DOHH2 (cell line): ENCODE results near the gene TRAF1.

Experiments
- EZH2phosphoT487 ChIP-seq: fragments of 200-600 bp; sonication (generic); IDR thresholded peaks from 2 replicates; pipeline ENCODE4 v1.6.1; 2017; ENCODE audit warnings: borderline replicate concordance, mild to moderate bottlenecking, antibody characterized with exemption, low read length, moderate library complexity, mixed read lengths
- TF ChIP-seq, protein P1 (sequence below): fragments of 200-600 bp; sonication (generic); IDR thresholded peaks from one replicate; pipeline ENCODE4 v1.5.1; 2014; ENCODE audit warnings: antibody characterized with exemption, mild to moderate bottlenecking, low read depth, low read length; ENCODE audit not compliant: poor library complexity, severe bottlenecking

DNA sequence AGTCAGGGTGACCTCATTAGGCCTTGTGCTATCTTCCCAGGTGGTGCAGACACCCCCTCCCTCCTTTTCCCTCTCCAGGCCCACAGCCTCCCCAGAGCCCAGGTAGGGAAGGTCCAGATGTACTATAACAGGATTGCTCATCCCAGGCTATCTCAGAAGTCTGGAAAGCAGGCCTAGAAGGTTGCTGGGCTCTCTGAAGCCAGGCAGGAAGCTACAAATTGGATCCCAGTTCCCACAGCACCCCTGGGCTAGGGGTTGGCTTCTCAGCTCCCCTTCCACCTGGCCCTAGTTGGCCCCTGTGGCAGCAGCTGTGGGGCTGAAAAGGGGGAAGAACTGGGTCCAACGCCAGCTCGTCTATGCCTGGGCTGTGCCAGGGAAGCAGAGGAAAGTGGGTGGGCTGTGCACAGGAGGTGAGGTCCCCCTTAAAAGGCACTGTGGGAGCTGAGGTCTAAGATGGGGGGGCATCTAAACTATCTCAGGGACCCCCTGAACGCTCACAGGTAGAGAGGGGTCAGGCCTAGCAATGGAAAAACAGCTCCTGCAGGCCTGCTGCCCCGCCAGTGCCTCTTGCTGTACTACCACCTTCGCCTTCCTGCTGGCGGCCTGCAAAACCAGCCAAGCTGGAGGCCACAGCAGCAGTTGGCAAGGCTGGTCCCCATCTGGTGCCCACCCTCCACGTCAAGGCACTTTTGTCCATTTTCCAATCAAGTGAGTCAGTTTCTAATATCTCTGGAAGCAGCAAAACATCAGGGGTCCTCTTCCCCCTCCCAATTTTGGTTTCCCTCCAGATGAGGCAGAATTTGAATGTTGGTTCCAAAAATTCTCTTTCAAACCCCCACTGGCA is 70.5 kb downstream of the TRAF1 start:
- TF ChIP-seq, protein P1, sequence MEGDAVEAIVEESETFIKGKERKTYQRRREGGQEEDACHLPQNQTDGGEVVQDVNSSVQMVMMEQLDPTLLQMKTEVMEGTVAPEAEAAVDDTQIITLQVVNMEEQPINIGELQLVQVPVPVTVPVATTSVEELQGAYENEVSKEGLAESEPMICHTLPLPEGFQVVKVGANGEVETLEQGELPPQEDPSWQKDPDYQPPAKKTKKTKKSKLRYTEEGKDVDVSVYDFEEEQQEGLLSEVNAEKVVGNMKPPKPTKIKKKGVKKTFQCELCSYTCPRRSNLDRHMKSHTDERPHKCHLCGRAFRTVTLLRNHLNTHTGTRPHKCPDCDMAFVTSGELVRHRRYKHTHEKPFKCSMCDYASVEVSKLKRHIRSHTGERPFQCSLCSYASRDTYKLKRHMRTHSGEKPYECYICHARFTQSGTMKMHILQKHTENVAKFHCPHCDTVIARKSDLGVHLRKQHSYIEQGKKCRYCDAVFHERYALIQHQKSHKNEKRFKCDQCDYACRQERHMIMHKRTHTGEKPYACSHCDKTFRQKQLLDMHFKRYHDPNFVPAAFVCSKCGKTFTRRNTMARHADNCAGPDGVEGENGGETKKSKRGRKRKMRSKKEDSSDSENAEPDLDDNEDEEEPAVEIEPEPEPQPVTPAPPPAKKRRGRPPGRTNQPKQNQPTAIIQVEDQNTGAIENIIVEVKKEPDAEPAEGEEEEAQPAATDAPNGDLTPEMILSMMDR, result no peak
- TF ChIP-seq EZH2phosphoT487, result no peak
